Fibroblast of lung (primary cell): ENCODE data around the gene TNS2.
"Not testable (repeated sequence)": the region's sequence is repeated elsewhere in the genome, so short reads cannot be mapped to it uniquely, and the experiment has no call there.

Experiments used
- CTCF ChIP-seq, 2 donors: IDR thresholded peaks in 1 of 2; conservative IDR thresholded peaks in 1 of 2; 1 replicate in 1 of 2; 2 replicates in 1 of 2; pipeline ENCODE4 v1.5.1; 2011 to 2012; ENCODE audit warnings: low read length in 2 of 2, control low read depth in 1 of 2, inconsistent platforms in 1 of 2, low read depth in 1 of 2, mild to moderate bottlenecking in 1 of 2
- EZH2 ChIP-seq: IDR thresholded peaks from 2 replicates; pipeline ENCODE4 v1.5.1; 2012; ENCODE audit warnings: low read length, control low read depth, mild to moderate bottlenecking; ENCODE audit errors: missing control alignments

- not testable (repeated sequence) for TF ChIP-seq CTCF (conservative IDR thresholded peaks at IDR 0.05 in 1 of 2, IDR thresholded peaks at IDR 0.05 in 1 of 2; ENCODE audit: low read depth in 1 of 2, low read length in 2 of 2); EZH2
Measured at GRCh38 chr12:53095596-53095895, 45.7 kb downstream of the TNS2 start.
